Measurements from ENCODE around the gene HIC1. TPM values are rescaled to one million over a fixed set of nuclear protein-coding genes. Genes with fewer than 3 reads are reported as not detected.

The HIC1 gene
- polyA plus RNA-seq, 1 of the 3 experiments (the other 2 are of a cell fraction), result 6.4 TPM

DNA sequence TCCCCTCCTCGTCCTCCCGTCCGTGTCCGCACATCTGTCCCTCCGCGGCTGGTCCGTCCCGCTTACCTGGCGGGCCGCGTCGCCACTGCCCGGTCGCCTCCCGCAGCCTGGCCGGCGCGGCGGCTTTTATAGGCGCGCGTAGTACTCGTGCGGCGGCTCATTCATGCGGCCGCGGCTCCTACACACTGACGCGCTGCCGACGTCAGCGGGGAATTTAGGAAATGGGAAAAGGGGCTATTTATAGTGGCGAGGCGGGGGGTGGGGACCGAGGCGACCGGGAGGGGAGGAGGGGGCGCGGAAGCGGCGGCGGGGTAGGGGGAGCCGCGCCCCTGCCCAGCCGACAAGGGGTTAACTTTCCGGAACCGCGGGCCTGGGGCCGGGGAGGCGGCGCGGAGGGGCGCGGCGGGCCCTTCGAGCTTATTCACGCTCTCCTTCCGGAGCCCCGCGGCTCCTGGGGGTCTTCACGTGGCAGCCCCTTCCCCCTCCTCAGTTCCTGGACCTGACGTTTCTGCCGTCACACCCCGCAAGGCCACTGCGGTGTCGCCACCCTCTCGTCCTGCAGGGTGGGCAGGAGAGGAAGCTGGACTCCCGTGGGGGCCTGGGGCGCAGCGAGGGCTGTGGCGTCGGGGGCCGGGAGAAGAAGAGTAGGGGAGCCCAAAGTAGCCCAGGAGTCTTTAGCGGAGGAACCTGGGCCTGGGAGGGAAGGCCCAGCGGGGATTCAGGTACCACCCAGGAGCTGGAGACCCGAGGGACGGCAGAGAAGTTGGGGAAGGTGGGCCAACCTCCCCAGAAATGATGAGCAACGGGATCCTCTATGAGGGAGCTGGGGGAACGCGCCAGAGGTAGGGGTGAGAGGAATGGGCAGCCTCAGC is 3.6 kb upstream of the HIC1 start:
- peak overlapping the region; percentile 79; the same call in 1 of the 2 replicates for H3K4me2 ChIP-seq
- H3K4me3 ChIP-seq (ENCODE audit: low read depth in 2 of 2, low read length in 1 of 2), result peak overlapping the region in 1 of 2 experiments; percentile 75; a peak in 2 of 4 replicates
- ChIA-PET CTCF (interaction anchor here (0.9 to 3.6 kb wide), 9 partner anchors 11 to 232 kb away, joined by 3 to 50 read pairs (median 4); no protein-coding TSS in a partner anchor), POLR2A (no interaction called here)
- H3K9me3 ChIP-seq, result no peaks in the 10 kb centered on the region
- peaks cover 0 to 2% of the 10 kb centered on the region in 2 experiments for H3K36me3 ChIP-seq (replicated peaks in 1 of 2; ENCODE audit: control insufficient read depth in 1 of 2, insufficient read depth in 2 of 2, low read length in 1 of 2)
- H4K20me1 ChIP-seq (ENCODE audit: insufficient read depth), result peaks cover 5% of the 10 kb centered on the region; the same call in 1 of the 2 replicates
- H3K27me3 ChIP-seq (ENCODE audit: insufficient read depth), result no peaks in the 10 kb centered on the region
- no peaks in the 10 kb centered on the region for H3K9me2 ChIP-seq
- 42% methylated on average over 42 of the region's 81 CpGs for WGBS (ENCODE audit: low lambda C conversion rate)
- no peak overlapping the region for H3K27ac ChIP-seq (ENCODE audit: low read depth in 2 of 2, low read length in 1 of 2)
- TF ChIP-seq, protein P1, sequence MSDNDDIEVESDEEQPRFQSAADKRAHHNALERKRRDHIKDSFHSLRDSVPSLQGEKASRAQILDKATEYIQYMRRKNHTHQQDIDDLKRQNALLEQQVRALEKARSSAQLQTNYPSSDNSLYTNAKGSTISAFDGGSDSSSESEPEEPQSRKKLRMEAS (IDR thresholded peaks at IDR 0.05; ENCODE audit: low read depth), result no peak
- TF ChIP-seq MXI1 (IDR thresholded peaks at IDR 0.05; ENCODE audit: low read depth, low read length) (no peak), TCF12 (IDR thresholded peaks at IDR 0.05) (no peak), TAF1 (IDR thresholded peaks at IDR 0.05; ENCODE audit: borderline replicate concordance, low read depth, low read length) (no peak), TEAD4 (IDR thresholded peaks at IDR 0.05; ENCODE audit: borderline replicate concordance, insufficient read depth) (no peak)
- TF ChIP-seq, protein P2, sequence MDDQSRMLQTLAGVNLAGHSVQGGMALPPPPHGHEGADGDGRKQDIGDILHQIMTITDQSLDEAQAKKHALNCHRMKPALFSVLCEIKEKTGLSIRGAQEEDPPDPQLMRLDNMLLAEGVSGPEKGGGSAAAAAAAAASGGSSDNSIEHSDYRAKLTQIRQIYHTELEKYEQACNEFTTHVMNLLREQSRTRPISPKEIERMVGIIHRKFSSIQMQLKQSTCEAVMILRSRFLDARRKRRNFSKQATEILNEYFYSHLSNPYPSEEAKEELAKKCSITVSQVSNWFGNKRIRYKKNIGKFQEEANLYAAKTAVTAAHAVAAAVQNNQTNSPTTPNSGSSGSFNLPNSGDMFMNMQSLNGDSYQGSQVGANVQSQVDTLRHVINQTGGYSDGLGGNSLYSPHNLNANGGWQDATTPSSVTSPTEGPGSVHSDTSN (IDR thresholded peaks at IDR 0.05), result no peak
- peaks cover 20% of the 10 kb centered on the region for H3F3A ChIP-seq (replicated peaks; ENCODE audit: insufficient read depth)
- no peak overlapping the region for H3K9ac ChIP-seq
- H3K4me1 ChIP-seq (ENCODE audit: control insufficient read depth in 1 of 2, insufficient read depth in 2 of 2, low read depth in 1 of 2, low read length in 1 of 2), result peaks cover 4 to 16% of the 10 kb centered on the region in 2 experiments; a peak in 2 of 4 replicates
- peaks cover 8% of the 10 kb centered on the region for H3K79me2 ChIP-seq (ENCODE audit: insufficient read depth)
- no peak for DNase-seq
- no peak overlapping the region for H2AFZ ChIP-seq (ENCODE audit: low read depth)

DNA sequence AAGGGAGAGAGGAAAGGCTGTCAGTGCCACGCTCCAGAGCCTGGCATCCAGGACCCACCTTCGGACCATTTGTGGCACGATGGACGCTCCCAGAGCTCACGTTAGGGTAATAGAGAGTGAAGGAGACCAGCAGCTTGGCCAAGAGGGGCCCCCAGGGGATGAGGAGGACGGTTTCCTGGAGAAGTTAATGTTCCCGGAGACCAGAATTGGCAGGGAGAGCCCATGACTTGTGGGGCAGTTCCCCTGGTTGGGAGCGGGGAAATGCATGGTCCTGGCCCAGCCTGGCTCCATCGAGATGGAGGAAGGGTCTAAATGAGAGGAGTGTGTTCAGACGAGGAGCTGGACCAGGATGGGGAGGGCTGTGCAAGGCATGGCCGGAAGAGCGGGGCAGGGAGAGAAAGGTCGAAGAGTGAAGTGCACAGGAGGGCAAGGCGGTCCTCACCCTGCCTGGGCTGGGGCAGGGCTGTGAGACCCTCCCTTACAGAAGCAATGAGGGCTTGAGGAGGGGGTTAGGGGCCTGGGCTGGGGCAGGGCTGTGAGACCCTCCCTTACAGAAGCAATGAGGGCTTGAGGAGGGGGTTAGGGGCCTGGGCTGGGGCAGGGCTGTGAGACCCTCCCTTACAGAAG is 2.9 kb upstream of the HIC1 start:
- Histone ChIP-seq H3K9me3 (no peaks in the 10 kb centered on the region), H3K9ac (no peak overlapping the region), H3K4me1 (ENCODE audit: control insufficient read depth in 1 of 2, insufficient read depth in 2 of 2, low read depth in 1 of 2, low read length in 1 of 2) (peaks cover 4 to 16% of the 10 kb centered on the region in 2 experiments; a peak in 2 of 4 replicates), H3K36me3 (replicated peaks in 1 of 2; ENCODE audit: control insufficient read depth in 1 of 2, insufficient read depth in 2 of 2, low read length in 1 of 2) (peaks cover 0 to 2% of the 10 kb centered on the region in 2 experiments), H3K4me2 (no peak overlapping the region), H3K4me3 (ENCODE audit: low read depth in 2 of 2, low read length in 1 of 2) (no peak overlapping the region), H3K79me2 (ENCODE audit: insufficient read depth) (peaks cover 8% of the 10 kb centered on the region; the same call in 1 of the 2 replicates), H3F3A (replicated peaks; ENCODE audit: insufficient read depth) (peaks cover 15% of the 10 kb centered on the region), H3K27ac (ENCODE audit: low read depth in 2 of 2, low read length in 1 of 2) (no peak overlapping the region), H2AFZ (ENCODE audit: low read depth) (no peak overlapping the region), H3K27me3 (ENCODE audit: insufficient read depth) (no peaks in the 10 kb centered on the region), H3K9me2 (no peaks in the 10 kb centered on the region), H4K20me1 (ENCODE audit: insufficient read depth) (peaks cover 5% of the 10 kb centered on the region; the same call in 1 of the 2 replicates)
- whole genome bisulfite sequencing (ENCODE audit: low lambda C conversion rate), result 87% methylated on average over 14 of the region's 14 CpGs
- POLR2A ChIA-PET, result no interaction called here
- CTCF ChIA-PET, result interaction anchor here (1.0 to 3.6 kb wide), 8 partner anchors 10 to 231 kb away, joined by 3 to 50 read pairs (median 4); no protein-coding TSS in a partner anchor
- DNase-seq, result no peak
- TF ChIP-seq, protein P3, sequence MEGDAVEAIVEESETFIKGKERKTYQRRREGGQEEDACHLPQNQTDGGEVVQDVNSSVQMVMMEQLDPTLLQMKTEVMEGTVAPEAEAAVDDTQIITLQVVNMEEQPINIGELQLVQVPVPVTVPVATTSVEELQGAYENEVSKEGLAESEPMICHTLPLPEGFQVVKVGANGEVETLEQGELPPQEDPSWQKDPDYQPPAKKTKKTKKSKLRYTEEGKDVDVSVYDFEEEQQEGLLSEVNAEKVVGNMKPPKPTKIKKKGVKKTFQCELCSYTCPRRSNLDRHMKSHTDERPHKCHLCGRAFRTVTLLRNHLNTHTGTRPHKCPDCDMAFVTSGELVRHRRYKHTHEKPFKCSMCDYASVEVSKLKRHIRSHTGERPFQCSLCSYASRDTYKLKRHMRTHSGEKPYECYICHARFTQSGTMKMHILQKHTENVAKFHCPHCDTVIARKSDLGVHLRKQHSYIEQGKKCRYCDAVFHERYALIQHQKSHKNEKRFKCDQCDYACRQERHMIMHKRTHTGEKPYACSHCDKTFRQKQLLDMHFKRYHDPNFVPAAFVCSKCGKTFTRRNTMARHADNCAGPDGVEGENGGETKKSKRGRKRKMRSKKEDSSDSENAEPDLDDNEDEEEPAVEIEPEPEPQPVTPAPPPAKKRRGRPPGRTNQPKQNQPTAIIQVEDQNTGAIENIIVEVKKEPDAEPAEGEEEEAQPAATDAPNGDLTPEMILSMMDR (IDR thresholded peaks at IDR 0.05), result no peak
- TF ChIP-seq RCOR1 (IDR thresholded peaks at IDR 0.05; ENCODE audit: low read length), result no peak
- TF ChIP-seq TAF1 (IDR thresholded peaks at IDR 0.05; ENCODE audit: borderline replicate concordance, low read depth, low read length), result no peak
- TF ChIP-seq, protein P4, sequence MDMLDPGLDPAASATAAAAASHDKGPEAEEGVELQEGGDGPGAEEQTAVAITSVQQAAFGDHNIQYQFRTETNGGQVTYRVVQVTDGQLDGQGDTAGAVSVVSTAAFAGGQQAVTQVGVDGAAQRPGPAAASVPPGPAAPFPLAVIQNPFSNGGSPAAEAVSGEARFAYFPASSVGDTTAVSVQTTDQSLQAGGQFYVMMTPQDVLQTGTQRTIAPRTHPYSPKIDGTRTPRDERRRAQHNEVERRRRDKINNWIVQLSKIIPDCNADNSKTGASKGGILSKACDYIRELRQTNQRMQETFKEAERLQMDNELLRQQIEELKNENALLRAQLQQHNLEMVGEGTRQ (IDR thresholded peaks at IDR 0.05; ENCODE audit: borderline replicate concordance, low read depth, low read length), result no peak
- no peak for TF ChIP-seq MXI1 (IDR thresholded peaks at IDR 0.05; ENCODE audit: low read depth, low read length)
- no peak for TF ChIP-seq YY1 (IDR thresholded peaks at IDR 0.05; ENCODE audit: low read depth)
- no peak for TF ChIP-seq EP300 (IDR thresholded peaks at IDR 0.05; ENCODE audit: borderline replicate concordance in 1 of 2, low read depth in 1 of 2, low read length in 1 of 2)
- TF ChIP-seq TEAD4 (IDR thresholded peaks at IDR 0.05; ENCODE audit: borderline replicate concordance, insufficient read depth), result no peak
- no peak for TF ChIP-seq ELF1 (IDR thresholded peaks at IDR 0.05)

Data from SK-N-SH (cell line).